ENCODE results near the gene GRIN3B. TPM values are rescaled to one million over a fixed set of nuclear protein-coding genes. Genes with fewer than 3 reads are reported as not detected.

GRIN3B gene
- total and polyA plus RNA-seq, 2 of the 8 experiments (the other 6 are each of a cell fraction or from before 2014, with no cell fraction given), result 0.45 to 1.0 TPM

- Histone ChIP-seq H3K27ac (ENCODE audit: low read depth, low read length) (no peak overlapping the region), H2BK12ac (ENCODE audit: low read depth, low read length) (no peak overlapping the region), H3K79me2 (ENCODE audit: control insufficient read depth in 1 of 2, insufficient read depth in 2 of 2, low read length in 2 of 2) (no peaks in the 10 kb centered on the region), H3K14ac (ENCODE audit: insufficient read length) (no peak overlapping the region), H2BK15ac (ENCODE audit: low read length) (no peak overlapping the region), H4K20me1 (replicated peaks in 1 of 2; ENCODE audit: control insufficient read depth in 1 of 2, insufficient read depth in 2 of 2, low read length in 2 of 2) (no peaks in the 10 kb centered on the region), H2BK5ac (ENCODE audit: low read depth, low read length) (no peak overlapping the region), H3K9ac (replicated peaks in 1 of 4; ENCODE audit: extremely low read depth in 1 of 4, low read depth in 3 of 4, low read length in 3 of 4) (no peak overlapping the region), H3K4me2 (ENCODE audit: insufficient read depth in 1 of 2, low read depth in 2 of 2, low read length in 2 of 2) (no peak overlapping the region), H3K23ac (ENCODE audit: insufficient read length) (no peak overlapping the region), H3K23me2 (ENCODE audit: low read depth, low read length) (no peaks in the 10 kb centered on the region), H3K18ac (ENCODE audit: extremely low read depth, low read length) (no peak overlapping the region; the same call in 1 of the 2 replicates), H3K27me3 (replicated peaks in 1 of 4; ENCODE audit: control insufficient read depth in 3 of 4, extremely low read depth in 1 of 4, insufficient read depth in 3 of 4, low read length in 3 of 4) (no peaks in the 10 kb centered on the region), H3K4me3 (ENCODE audit: extremely low read depth in 1 of 4, insufficient read depth in 2 of 4, low read depth in 3 of 4, low read length in 4 of 4) (no peak overlapping the region), H3K56ac (replicated peaks; ENCODE audit: insufficient read length, low read depth, low read length) (no peak overlapping the region), H4K91ac (replicated peaks; ENCODE audit: insufficient read length, low read length) (no peak overlapping the region), H2AFZ (ENCODE audit: low read length) (no peak overlapping the region), H4K5ac (ENCODE audit: insufficient read length, low read depth, low read length) (no peak overlapping the region), H3K36me3 (ENCODE audit: control insufficient read depth in 2 of 4, insufficient read depth in 4 of 4, low read length in 3 of 4) (peaks cover 0 to 4% (median under 1%) of the 10 kb centered on the region in 4 experiments; a peak in 2 of 8 replicates), H3K9me3 (ENCODE audit: insufficient read depth in 2 of 2, low read depth in 1 of 2, low read length in 1 of 2) (no peaks in the 10 kb centered on the region), H2BK120ac (replicated peaks; ENCODE audit: low read depth, low read length) (no peak overlapping the region), H2BK20ac (ENCODE audit: low read length) (no peak overlapping the region), H3K79me1 (ENCODE audit: low read depth, low read length) (no peaks in the 10 kb centered on the region), H4K8ac (ENCODE audit: extremely low read depth, insufficient read depth, low read length) (peak overlapping the region; percentile 79; the same call in 1 of the 2 replicates), H3K4me1 (replicated peaks in 1 of 4; ENCODE audit: control insufficient read depth in 3 of 4, insufficient read depth in 4 of 4, low read length in 3 of 4) (peaks cover 0 to 16% (median 11%) of the 10 kb centered on the region in 4 experiments; a peak in 5 of 7 replicates), H2AK5ac (ENCODE audit: low read depth, low read length) (0 out of 2 replicates have a peak overlapping the region, but pooled peaks have one; percentile 24), H3K4ac (replicated peaks; ENCODE audit: insufficient read length, low read depth, low read length) (no peak overlapping the region)
- no peak for DNase-seq (ENCODE audit: low read depth in 1 of 2, low spot score in 2 of 2)
- ChIA-PET CTCF (ENCODE audit: partially characterized antibody) (interaction anchor here (1.0 to 1.9 kb wide), 7 partner anchors 8 to 54 kb away, joined by 3 to 6 read pairs (median 4); no protein-coding TSS in a partner anchor), POLR2A (ENCODE audit: partially characterized antibody) (interaction anchor here (0.8 to 1.5 kb wide), 7 partner anchors 14 to 112 kb away, joined by 3 to 7 read pairs (median 3); partner anchors contain the start of genes MED16 and RNU6-9)
- WGBS, 2 experiments (ENCODE audit: extremely low coverage in 1 of 2, insufficient coverage in 1 of 2, insufficient read length in 1 of 2, insufficient replicate concordance in 2 of 2, low coverage in 1 of 2, low lambda C conversion rate in 2 of 2, missing lambda C conversion rate in 1 of 2), result 92% methylated on average over 18 of the region's 24 CpGs; no CpG with 5 or more reads in 1 of the 2 experiments
- no peak for FAIRE-seq
- TF ChIP-seq HDAC2 (IDR thresholded peaks at IDR 0.05; ENCODE audit: borderline replicate concordance in 1 of 2, low read depth in 2 of 2, low read length in 2 of 2) (no peak), CTBP2 (IDR thresholded peaks at IDR 0.05; ENCODE audit: borderline replicate concordance, insufficient read depth, insufficient read length, low read length) (no peak), TAF1 (IDR thresholded peaks at IDR 0.05; ENCODE audit: low read depth, low read length) (no peak), RFX5 (IDR thresholded peaks at IDR 0.05; ENCODE audit: borderline replicate concordance, low read depth, low read length) (no peak), JUN (IDR thresholded peaks at IDR 0.05; ENCODE audit: low read depth, low read length) (no peak), CHD1 (IDR thresholded peaks at IDR 0.05; ENCODE audit: low read depth, low read length) (no peak), ZNF274 (IDR thresholded peaks at IDR 0.05; ENCODE audit: borderline replicate concordance, extremely low read depth, low read length) (no peak), RAD21 (IDR thresholded peaks at IDR 0.05 in 1 of 2, conservative IDR thresholded peaks at IDR 0.05 in 1 of 2; ENCODE audit: low read depth in 2 of 2, low read length in 2 of 2) (no peak), POU5F1 (IDR thresholded peaks at IDR 0.05; ENCODE audit: low read depth, low read length) (no peak), SP1 (IDR thresholded peaks at IDR 0.05; ENCODE audit: low read depth, low read length) (no peak), SAP30 (IDR thresholded peaks at IDR 0.05; ENCODE audit: insufficient read depth, insufficient replicate concordance, low read length) (no peak), POLR2A (IDR thresholded peaks at IDR 0.05; ENCODE audit: control extremely low read depth in 1 of 2, low read depth in 2 of 2, low read length in 2 of 2) (no peak)
These were observed 23.2 kb upstream of the GRIN3B start for GRCh38 chr19:977058-977464.

Measured in H1 (cell line).